GM23338 (cell line): ENCODE data around the gene FRY.

Experiments used
- CREB1 ChIP-seq: fragments of 250-450 bp; sonication (Bioruptor Pico); IDR thresholded peaks from 2 replicates; pipeline ENCODE4 v1.5.0; 2020; ENCODE audit warnings: low read depth, mild to moderate bottlenecking, moderate library complexity
- CTCF ChIP-seq, 2 experiments: fragments of 200-600 bp in 1 of 2; sonication (generic) in 1 of 2; conservative IDR thresholded peaks; 2 replicates each; pipeline versions ENCODE4 v1.5.1 to v1.6.1; 2016 to 2017; ENCODE audit warnings: antibody characterized with exemption in 2 of 2, low read depth in 2 of 2, mild to moderate bottlenecking in 2 of 2, moderate library complexity in 1 of 2
- EZH2 ChIP-seq: fragments of 200-600 bp; sonication (generic); IDR thresholded peaks from one replicate; pipeline ENCODE4 v1.8.0; 2017; ENCODE audit warnings: antibody characterized with exemption, mild to moderate bottlenecking, low read depth; ENCODE audit not compliant: unreplicated experiment
- EZH2phosphoT487 ChIP-seq: fragments of 200-600 bp; sonication (generic); IDR thresholded peaks from one replicate; pipeline ENCODE4 v1.8.1; 2018; ENCODE audit warnings: antibody characterized with exemption; ENCODE audit not compliant: unreplicated experiment
- JUNB ChIP-seq: IDR thresholded peaks from one replicate; pipeline ENCODE4 v1.6.1; 2016; ENCODE audit warnings: antibody characterized with exemption; ENCODE audit not compliant: unreplicated experiment
- POLR2AphosphoS5 ChIP-seq: IDR thresholded peaks from 2 replicates; pipeline ENCODE4 v1.6.1; 2016; ENCODE audit warnings: antibody characterized with exemption, low read depth
- REST ChIP-seq: IDR thresholded peaks from one replicate; pipeline ENCODE4 v1.6.1; 2018; ENCODE audit warnings: antibody characterized with exemption; ENCODE audit not compliant: unreplicated experiment
- STAT1 ChIP-seq: IDR thresholded peaks from one replicate; pipeline ENCODE4 v1.6.1; 2016; ENCODE audit warnings: antibody characterized with exemption; ENCODE audit not compliant: unreplicated experiment
- ZNF114 ChIP-seq: fragments of 250-450 bp; sonication (Bioruptor Pico); IDR thresholded peaks from 2 replicates; pipeline ENCODE4 v1.5.0; 2020; ENCODE audit warnings: mild to moderate bottlenecking, moderate library complexity
- ZNF331 ChIP-seq: fragments of 250-450 bp; sonication (Bioruptor Pico); IDR thresholded peaks from 2 replicates; pipeline ENCODE4 v1.5.0; 2020; ENCODE audit warnings: low read depth, mild to moderate bottlenecking, moderate library complexity
- ZNF462 ChIP-seq: fragments of 250-450 bp; sonication (Bioruptor Pico); IDR thresholded peaks from 2 replicates; pipeline ENCODE4 v1.5.0; 2020; ENCODE audit warnings: mild to moderate bottlenecking, moderate library complexity

DNA sequence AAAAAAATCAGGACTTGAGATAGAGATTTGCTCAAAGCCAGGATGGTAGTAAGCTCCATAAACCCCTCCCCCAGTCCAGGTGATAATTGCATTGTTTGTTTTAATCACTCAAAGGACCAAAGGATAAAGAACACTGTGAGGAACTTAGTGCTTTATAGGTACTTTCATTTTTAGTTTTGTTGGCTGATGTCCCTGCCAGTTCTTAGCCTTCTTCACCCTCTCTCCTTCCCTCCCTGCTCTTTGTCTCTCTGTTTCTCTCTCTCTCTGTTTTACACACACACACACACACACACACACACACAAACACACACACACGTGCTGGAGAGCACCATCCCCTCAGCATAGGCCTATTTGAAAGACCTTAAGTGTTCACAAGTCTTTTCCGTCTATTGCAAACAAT, 5.2 kb downstream of the FRY start:
- TF ChIP-seq POLR2AphosphoS5 (no peak), CTCF (conservative IDR thresholded peaks at IDR 0.05; ENCODE audit: low read depth in 2 of 2) (no peak), EZH2phosphoT487 (no peak), JUNB (no peak), EZH2 (no peak), ZNF114 (no peak), CREB1 (CRISPR knock-in tag) (no peak), REST (no peak), ZNF331 (CRISPR knock-in tag) (no peak), STAT1 (no peak), ZNF462 (CRISPR knock-in tag) (no peak)
